ENCODE measurements around the gene C1QTNF5. TPM values are rescaled to one million over a fixed set of nuclear protein-coding genes. Genes with fewer than 3 reads are reported as not detected.

Gene C1QTNF5
- total and polyA plus RNA-seq, 4 donors = 13.4 to 63.1 (median 40.9) TPM

DNA sequence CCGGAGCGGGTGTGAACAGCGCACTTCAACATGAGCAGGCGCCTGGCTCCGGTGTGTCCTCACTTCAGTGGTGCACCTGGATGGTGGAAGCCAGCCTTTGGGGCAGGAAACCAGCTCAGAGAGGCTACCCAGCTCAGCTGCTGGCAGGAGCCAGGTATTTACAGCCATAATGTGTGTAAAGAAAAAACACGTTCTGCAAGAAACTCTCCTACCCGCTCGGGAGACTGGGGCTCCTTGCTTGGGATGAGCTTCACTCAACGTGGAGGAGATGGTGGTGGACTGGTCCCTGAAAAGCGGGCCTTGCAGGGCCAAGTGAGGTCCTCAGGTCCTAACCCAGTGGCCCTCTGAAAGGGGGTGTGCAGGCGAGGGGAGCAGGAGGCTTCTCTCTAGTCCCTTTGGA is 31.3 kb downstream of the C1QTNF5 start:
- Histone ChIP-seq H3K4me1 (ENCODE audit: control insufficient read depth, insufficient read depth, low read length) (peaks cover 10% of the 10 kb centered on the region), H3K9me3 (ENCODE audit: control insufficient read depth, insufficient read depth, low read length) (no peaks in the 10 kb centered on the region), H3K36me3 (ENCODE audit: control insufficient read depth, insufficient read depth, low read length) (peaks cover 67% of the 10 kb centered on the region), H3K27me3 (ENCODE audit: control insufficient read depth, insufficient read depth, low read length) (no peaks in the 10 kb centered on the region), H3K4me3 (ENCODE audit: low read depth, low read length) (no peak overlapping the region), H3K27ac (ENCODE audit: low read depth, low read length) (no peak overlapping the region)
- no peak for DNase-seq (ENCODE audit: low read depth in 4 of 6, low spot score in 6 of 6)
- 95% methylated on average over 8 of the region's 11 CpGs for WGBS (ENCODE audit: insufficient coverage)

- Histone ChIP-seq H3K4me3 (ENCODE audit: low read depth, low read length) (no peak overlapping the region), H3K4me1 (ENCODE audit: control insufficient read depth, insufficient read depth, low read length) (peaks cover 5% of the 10 kb centered on the region), H3K9me3 (ENCODE audit: control insufficient read depth, insufficient read depth, low read length) (no peaks in the 10 kb centered on the region), H3K27me3 (ENCODE audit: control insufficient read depth, insufficient read depth, low read length) (no peaks in the 10 kb centered on the region), H3K36me3 (ENCODE audit: control insufficient read depth, insufficient read depth, low read length) (peaks cover 64% of the 10 kb centered on the region), H3K27ac (ENCODE audit: low read depth, low read length) (no peak overlapping the region)
- WGBS (ENCODE audit: insufficient coverage) = 84% methylated on average over 5 of the region's 5 CpGs
- no peak for DNase-seq (ENCODE audit: low read depth in 4 of 6, low spot score in 6 of 6)
Measured at GRCh38 chr11:119307974-119308373, 32.7 kb downstream of the C1QTNF5 start.

DNA sequence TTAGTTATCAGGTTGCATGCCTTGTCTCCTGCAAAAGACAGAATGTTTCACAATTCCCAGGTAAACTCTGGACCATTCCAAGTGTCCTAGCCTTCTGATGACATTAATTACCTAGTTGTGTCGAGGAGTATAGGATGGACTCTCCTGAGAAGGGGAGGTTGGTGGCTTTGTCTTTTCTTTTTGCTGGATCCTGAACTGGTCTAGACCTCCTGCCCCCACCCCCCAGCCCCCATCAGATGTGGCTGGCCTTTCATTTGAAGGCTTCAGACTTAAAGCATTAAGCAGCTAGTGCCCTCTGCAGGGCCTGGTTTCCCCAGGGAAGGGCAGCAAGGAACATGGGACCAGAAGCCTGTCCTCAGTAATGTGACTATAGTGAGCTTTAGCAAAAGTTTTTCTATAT is 33.5 kb downstream of the C1QTNF5 start:
- Histone ChIP-seq H3K36me3 (ENCODE audit: control insufficient read depth, insufficient read depth, low read length) (peaks cover 61% of the 10 kb centered on the region), H3K4me1 (ENCODE audit: control insufficient read depth, insufficient read depth, low read length) (peaks cover 5% of the 10 kb centered on the region), H3K27ac (ENCODE audit: low read depth, low read length) (no peak overlapping the region), H3K9me3 (ENCODE audit: control insufficient read depth, insufficient read depth, low read length) (no peaks in the 10 kb centered on the region), H3K27me3 (ENCODE audit: control insufficient read depth, insufficient read depth, low read length) (no peaks in the 10 kb centered on the region), H3K4me3 (ENCODE audit: low read depth, low read length) (no peak overlapping the region)
- no CpG with 5 or more reads among the region's 1 CpG for WGBS (ENCODE audit: insufficient coverage)
- DNase-seq (ENCODE audit: low read depth in 4 of 6, low spot score in 6 of 6) = peak in 1 of 6 donors; percentile 18

DNA sequence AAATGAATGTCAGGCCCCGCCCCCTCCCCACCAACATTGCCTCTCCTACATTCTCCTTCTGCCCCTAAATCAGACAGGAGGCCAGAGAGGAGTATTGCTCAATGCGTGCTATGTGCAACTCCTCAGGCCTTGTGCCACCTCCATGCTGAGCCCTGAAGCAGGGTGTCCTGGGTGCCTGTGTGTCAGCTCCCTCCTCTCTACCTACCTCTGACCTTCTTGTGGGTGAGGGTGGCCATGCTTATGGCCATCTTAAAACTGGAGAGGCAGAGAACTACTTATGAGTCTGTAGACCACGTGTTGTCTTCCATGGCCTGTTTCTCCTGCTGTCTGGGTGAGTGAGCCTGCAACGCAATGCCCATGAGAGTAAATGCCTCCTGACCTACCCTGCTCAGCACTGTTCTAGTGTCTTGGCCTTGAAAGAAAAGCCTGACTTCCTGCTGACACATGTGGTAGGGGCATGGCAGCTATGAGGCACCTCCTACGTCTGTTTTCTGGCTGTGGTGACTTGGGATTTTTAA is 34.3 kb downstream of the C1QTNF5 start:
- H3K9me3 ChIP-seq (ENCODE audit: control insufficient read depth, insufficient read depth, low read length) = no peaks in the 10 kb centered on the region
- H3K4me1 ChIP-seq (ENCODE audit: control insufficient read depth, insufficient read depth, low read length) = peaks cover 5% of the 10 kb centered on the region
- peaks cover 53% of the 10 kb centered on the region for H3K36me3 ChIP-seq (ENCODE audit: control insufficient read depth, insufficient read depth, low read length)
- no peak overlapping the region for H3K4me3 ChIP-seq (ENCODE audit: low read depth, low read length)
- H3K27me3 ChIP-seq (ENCODE audit: control insufficient read depth, insufficient read depth, low read length) = no peaks in the 10 kb centered on the region
- H3K27ac ChIP-seq (ENCODE audit: low read depth, low read length) = no peak overlapping the region
- no peak for DNase-seq (ENCODE audit: low read depth in 4 of 6, low spot score in 6 of 6)
- 82% methylated on average over 4 of the region's 5 CpGs for WGBS (ENCODE audit: insufficient coverage)

GRCh38 chr11:119305556-119306372 is 34.9 kb downstream of the C1QTNF5 start:
- no peak overlapping the region for H3K27ac ChIP-seq (ENCODE audit: low read depth, low read length)
- H3K4me3 ChIP-seq (ENCODE audit: low read depth, low read length) = no peak overlapping the region
- peaks cover 5% of the 10 kb centered on the region for H3K4me1 ChIP-seq (ENCODE audit: control insufficient read depth, insufficient read depth, low read length)
- no peak for DNase-seq (ENCODE audit: low read depth in 4 of 6, low spot score in 6 of 6)
- no peaks in the 10 kb centered on the region for H3K27me3 ChIP-seq (ENCODE audit: control insufficient read depth, insufficient read depth, low read length)
- peaks cover 47% of the 10 kb centered on the region for H3K36me3 ChIP-seq (ENCODE audit: control insufficient read depth, insufficient read depth, low read length)
- 90% methylated on average over 6 of the region's 7 CpGs for WGBS (ENCODE audit: insufficient coverage)
- no peaks in the 10 kb centered on the region for H3K9me3 ChIP-seq (ENCODE audit: control insufficient read depth, insufficient read depth, low read length)

- peaks cover 32% of the 10 kb centered on the region for H3K36me3 ChIP-seq (ENCODE audit: control insufficient read depth, insufficient read depth, low read length)
Measured at GRCh38 chr11:119303227-119303718, 37.4 kb downstream of the C1QTNF5 start.

GRCh38 chr11:119300198-119300964 is 40.3 kb downstream of the C1QTNF5 start:
- Histone ChIP-seq H3K4me1 (ENCODE audit: control insufficient read depth, insufficient read depth, low read length) (no peaks in the 10 kb centered on the region), H3K9me3 (ENCODE audit: control insufficient read depth, insufficient read depth, low read length) (no peaks in the 10 kb centered on the region), H3K27ac (ENCODE audit: low read depth, low read length) (no peak overlapping the region), H3K36me3 (ENCODE audit: control insufficient read depth, insufficient read depth, low read length) (peaks cover 23% of the 10 kb centered on the region), H3K4me3 (ENCODE audit: low read depth, low read length) (no peak overlapping the region), H3K27me3 (ENCODE audit: control insufficient read depth, insufficient read depth, low read length) (no peaks in the 10 kb centered on the region)
- WGBS (ENCODE audit: insufficient coverage) = no CpG with 5 or more reads among the region's 3 CpGs
- peak in 1 of 6 donors; percentile 28 for DNase-seq (ENCODE audit: low read depth in 4 of 6, low spot score in 6 of 6)

More at GRCh38 chr11:119303227-119303718, 37.4 kb downstream of the C1QTNF5 start:
- Histone ChIP-seq H3K27ac (ENCODE audit: low read depth, low read length) (no peak overlapping the region), H3K4me1 (ENCODE audit: control insufficient read depth, insufficient read depth, low read length) (peaks cover 5% of the 10 kb centered on the region), H3K27me3 (ENCODE audit: control insufficient read depth, insufficient read depth, low read length) (no peaks in the 10 kb centered on the region), H3K4me3 (ENCODE audit: low read depth, low read length) (no peak overlapping the region), H3K9me3 (ENCODE audit: control insufficient read depth, insufficient read depth, low read length) (no peaks in the 10 kb centered on the region)
- DNase-seq (ENCODE audit: low read depth in 4 of 6, low spot score in 6 of 6) = no peak
- WGBS (ENCODE audit: insufficient coverage) = no CpG with 5 or more reads among the region's 5 CpGs

DNA sequence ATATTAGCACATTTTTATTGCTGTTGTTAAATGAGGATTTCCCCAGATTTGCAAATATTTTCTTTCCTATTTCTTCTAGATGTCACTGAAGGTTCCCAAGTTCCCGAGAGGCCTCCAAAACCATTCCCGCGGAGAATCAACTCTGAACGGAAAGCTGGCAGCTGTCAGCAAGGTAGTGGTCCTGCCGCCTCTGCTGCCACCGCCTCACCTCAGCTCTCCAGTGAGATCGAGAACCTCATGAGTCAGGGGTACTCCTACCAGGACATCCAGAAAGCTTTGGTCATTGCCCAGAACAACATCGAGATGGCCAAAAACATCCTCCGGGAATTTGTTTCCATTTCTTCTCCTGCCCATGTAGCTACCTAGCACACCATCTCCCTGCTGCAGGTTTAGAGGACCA is 41.3 kb downstream of the C1QTNF5 start:
- no peaks in the 10 kb centered on the region for H3K4me1 ChIP-seq (ENCODE audit: control insufficient read depth, insufficient read depth, low read length)
- WGBS (ENCODE audit: insufficient coverage) = 96% methylated on average over 8 of the region's 9 CpGs
- H3K27ac ChIP-seq (ENCODE audit: low read depth, low read length) = no peak overlapping the region
- no peaks in the 10 kb centered on the region for H3K9me3 ChIP-seq (ENCODE audit: control insufficient read depth, insufficient read depth, low read length)
- H3K4me3 ChIP-seq (ENCODE audit: low read depth, low read length) = no peak overlapping the region
- DNase-seq (ENCODE audit: low read depth in 4 of 6, low spot score in 6 of 6) = no peak
- H3K27me3 ChIP-seq (ENCODE audit: control insufficient read depth, insufficient read depth, low read length) = no peaks in the 10 kb centered on the region
- H3K36me3 ChIP-seq (ENCODE audit: control insufficient read depth, insufficient read depth, low read length) = peaks cover 18% of the 10 kb centered on the region

GRCh38 chr11:119298726-119299125 is 42.0 kb downstream of the C1QTNF5 start:
- no peaks in the 10 kb centered on the region for H3K9me3 ChIP-seq (ENCODE audit: control insufficient read depth, insufficient read depth, low read length)
- DNase-seq (ENCODE audit: low read depth in 4 of 6, low spot score in 6 of 6) = peak in 2 of 6 donors; percentile 22 to 61
- H3K27me3 ChIP-seq (ENCODE audit: control insufficient read depth, insufficient read depth, low read length) = no peaks in the 10 kb centered on the region
- WGBS (ENCODE audit: insufficient coverage) = no CpG with 5 or more reads among the region's 2 CpGs
- no peak overlapping the region for H3K27ac ChIP-seq (ENCODE audit: low read depth, low read length)
- H3K36me3 ChIP-seq (ENCODE audit: control insufficient read depth, insufficient read depth, low read length) = peaks cover 18% of the 10 kb centered on the region
- no peaks in the 10 kb centered on the region for H3K4me1 ChIP-seq (ENCODE audit: control insufficient read depth, insufficient read depth, low read length)
- H3K4me3 ChIP-seq (ENCODE audit: low read depth, low read length) = no peak overlapping the region

All from spinal cord (tissue), 10 donors.